HEK293T (cell line): ENCODE results near the gene TCIRG1.

ENCODE experiments used
- ARNT ChIP-seq: fragments of 450-650 bp; IDR thresholded peaks from 2 replicates; pipeline ENCODE4 v1.6.1; 2017; ENCODE audit warnings: mild to moderate bottlenecking
- BHLHE40 ChIP-seq: fragments of 450-650 bp; IDR thresholded peaks from 2 replicates; pipeline ENCODE4 v1.6.1; 2016; ENCODE audit warnings: mild to moderate bottlenecking, moderate library complexity, borderline replicate concordance
- ELF4 ChIP-seq: fragments of 450-650 bp; IDR thresholded peaks from 2 replicates; pipeline ENCODE4 v1.6.1; 2017; ENCODE audit warnings: antibody characterized with exemption
- FOXA1 ChIP-seq: fragments of 450-650 bp; IDR thresholded peaks from 2 replicates; pipeline ENCODE4 v1.6.1; 2016; ENCODE audit warnings: mild to moderate bottlenecking
- FOXK2 ChIP-seq: fragments of 450-650 bp; IDR thresholded peaks from 2 replicates; pipeline ENCODE4 v1.6.1; 2016; ENCODE audit warnings: mild to moderate bottlenecking
- FOXM1 ChIP-seq: fragments of 450-650 bp; IDR thresholded peaks from 2 replicates; pipeline ENCODE4 v1.6.1; 2017; ENCODE audit warnings: mild to moderate bottlenecking, borderline replicate concordance
- L3MBTL2 ChIP-seq: fragments of 450-650 bp; conservative IDR thresholded peaks from 2 replicates; pipeline ENCODE4 v1.6.1; 2016; ENCODE audit warnings: mild to moderate bottlenecking
- LEF1 ChIP-seq: fragments of 450-650 bp; IDR thresholded peaks from 2 replicates; pipeline ENCODE4 v1.6.1; 2017; ENCODE audit warnings: mild to moderate bottlenecking, borderline replicate concordance
- NFRKB ChIP-seq: fragments of 450-650 bp; IDR thresholded peaks from 2 replicates; pipeline ENCODE4 v1.6.1; 2016; ENCODE audit warnings: mild to moderate bottlenecking, moderate library complexity
- SP1 ChIP-seq: fragments of 450-650 bp; IDR thresholded peaks from 2 replicates; pipeline ENCODE4 v1.6.1; 2017
- SUZ12 ChIP-seq: fragments of 450-650 bp; IDR thresholded peaks from 2 replicates; pipeline ENCODE4 v1.6.1; 2016; ENCODE audit warnings: mild to moderate bottlenecking
- TARDBP ChIP-seq: fragments of 450-650 bp; IDR thresholded peaks from 2 replicates; pipeline ENCODE4 v1.6.1; 2016
- ZNF384 ChIP-seq: fragments of 450-650 bp; IDR thresholded peaks from 2 replicates; pipeline ENCODE4 v1.6.1; 2016

DNA sequence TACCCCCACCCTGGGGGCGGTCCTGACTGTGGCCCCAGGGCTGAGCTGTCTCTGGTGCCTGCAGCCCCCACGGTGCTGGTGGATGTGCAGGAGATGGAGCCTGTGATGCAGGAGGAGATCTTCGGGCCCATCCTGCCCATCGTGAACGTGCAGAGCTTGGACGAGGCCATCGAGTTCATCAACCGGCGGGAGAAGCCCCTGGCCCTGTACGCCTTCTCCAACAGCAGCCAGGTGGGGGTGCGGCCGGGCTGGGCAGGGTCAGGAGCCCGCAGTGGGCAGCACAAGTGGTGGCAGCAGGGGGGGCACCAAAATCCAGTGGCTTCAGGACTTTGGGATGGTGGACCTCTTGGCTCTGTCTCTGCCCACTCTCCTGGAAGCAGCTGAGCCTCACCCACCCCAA, 16.3 kb upstream of the TCIRG1 start:
- TF ChIP-seq NFRKB = no peak
- no peak for TF ChIP-seq LEF1
- no peak for TF ChIP-seq BHLHE40
- no peak for TF ChIP-seq FOXK2
- TF ChIP-seq FOXA1 = no peak
- no peak for TF ChIP-seq SP1
- no peak for TF ChIP-seq SUZ12
- no peak for TF ChIP-seq FOXM1
- no peak for TF ChIP-seq L3MBTL2
- no peak for TF ChIP-seq ARNT
- TF ChIP-seq ELF4 = no peak
- no peak for TF ChIP-seq TARDBP
- no peak for TF ChIP-seq ZNF384
